ENCODE results near the gene SIRPB2.

DNA sequence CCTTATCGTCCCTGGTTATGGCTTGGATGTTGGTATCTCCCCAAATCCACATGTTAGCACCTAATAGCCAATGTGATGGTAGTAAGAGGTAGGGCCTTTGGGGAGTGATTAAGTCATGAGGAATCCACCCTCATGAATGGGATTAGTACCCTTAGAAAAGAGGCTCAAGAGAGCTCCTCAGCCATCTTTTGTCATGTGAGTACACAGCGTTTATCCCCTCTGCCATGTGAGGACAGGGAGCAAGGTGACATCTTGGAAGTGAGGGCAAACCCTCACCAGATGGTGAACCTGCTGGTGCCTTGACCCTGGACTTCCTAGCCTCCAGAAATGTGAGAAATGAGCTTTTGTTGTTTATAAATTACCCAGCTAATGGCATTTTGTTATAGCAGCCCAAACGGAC is 16.1 kb upstream of the SIRPB2 start:
- TF ChIP-seq, protein P1, sequence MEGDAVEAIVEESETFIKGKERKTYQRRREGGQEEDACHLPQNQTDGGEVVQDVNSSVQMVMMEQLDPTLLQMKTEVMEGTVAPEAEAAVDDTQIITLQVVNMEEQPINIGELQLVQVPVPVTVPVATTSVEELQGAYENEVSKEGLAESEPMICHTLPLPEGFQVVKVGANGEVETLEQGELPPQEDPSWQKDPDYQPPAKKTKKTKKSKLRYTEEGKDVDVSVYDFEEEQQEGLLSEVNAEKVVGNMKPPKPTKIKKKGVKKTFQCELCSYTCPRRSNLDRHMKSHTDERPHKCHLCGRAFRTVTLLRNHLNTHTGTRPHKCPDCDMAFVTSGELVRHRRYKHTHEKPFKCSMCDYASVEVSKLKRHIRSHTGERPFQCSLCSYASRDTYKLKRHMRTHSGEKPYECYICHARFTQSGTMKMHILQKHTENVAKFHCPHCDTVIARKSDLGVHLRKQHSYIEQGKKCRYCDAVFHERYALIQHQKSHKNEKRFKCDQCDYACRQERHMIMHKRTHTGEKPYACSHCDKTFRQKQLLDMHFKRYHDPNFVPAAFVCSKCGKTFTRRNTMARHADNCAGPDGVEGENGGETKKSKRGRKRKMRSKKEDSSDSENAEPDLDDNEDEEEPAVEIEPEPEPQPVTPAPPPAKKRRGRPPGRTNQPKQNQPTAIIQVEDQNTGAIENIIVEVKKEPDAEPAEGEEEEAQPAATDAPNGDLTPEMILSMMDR (IDR thresholded peaks at IDR 0.05 in 4 of 5, conservative IDR thresholded peaks at IDR 0.05 in 1 of 5) = no peak
- TF ChIP-seq POLR2A (IDR thresholded peaks at IDR 0.05) = no peak
